ENCODE measurements around the gene WNT7B. TPM values are rescaled to one million over a fixed set of nuclear protein-coding genes. Genes with fewer than 3 reads are reported as not detected.

WNT7B gene
- total and polyA plus RNA-seq, 2 of the 8 experiments (the other 6 are each of a cell fraction or from before 2014, with no cell fraction given), result 0.14 to 0.24 TPM

DNA sequence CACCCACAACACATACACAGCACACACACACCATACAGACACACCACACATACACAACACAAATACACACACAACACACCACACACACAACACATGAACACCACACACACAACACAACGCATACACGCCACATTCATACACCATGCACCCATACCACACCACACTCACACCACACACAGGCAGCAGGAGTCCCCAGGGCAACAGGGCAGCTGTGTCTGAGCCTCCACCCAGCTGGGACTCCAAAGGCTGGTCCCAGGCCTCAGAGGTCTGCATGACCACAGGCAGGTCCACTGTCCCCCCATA lies 3.3 kb upstream of the WNT7B start:
- 97% methylated on average over 2 of the region's 2 CpGs; no CpG with 5 or more reads in 1 of the 2 experiments for WGBS, 2 experiments (ENCODE audit: extremely low coverage in 1 of 2, insufficient coverage in 1 of 2, insufficient read length in 1 of 2, insufficient replicate concordance in 2 of 2, low coverage in 1 of 2, low lambda C conversion rate in 2 of 2, missing lambda C conversion rate in 1 of 2)
- H3K18ac ChIP-seq (ENCODE audit: extremely low read depth, low read length), result no peak overlapping the region
- no peaks in the 10 kb centered on the region; a peak in 1 of 4 replicates for H3K9me3 ChIP-seq (ENCODE audit: insufficient read depth in 2 of 2, low read depth in 1 of 2, low read length in 1 of 2)
- H3K27ac ChIP-seq (ENCODE audit: low read depth, low read length), result no peak overlapping the region
- H3K4me1 ChIP-seq (replicated peaks in 1 of 4; ENCODE audit: control insufficient read depth in 3 of 4, insufficient read depth in 4 of 4, low read length in 3 of 4), result peaks cover 3 to 18% (median 10%) of the 10 kb centered on the region in 4 experiments; a peak in 6 of 7 replicates
- H3K27me3 ChIP-seq (replicated peaks in 1 of 4; ENCODE audit: control insufficient read depth in 3 of 4, extremely low read depth in 1 of 4, insufficient read depth in 3 of 4, low read length in 3 of 4), result peaks cover 32 to 47% (median 46%) of the 10 kb centered on the region in 4 experiments
- no peak overlapping the region for H2BK120ac ChIP-seq (replicated peaks; ENCODE audit: low read depth, low read length)
- H3K4ac ChIP-seq (replicated peaks; ENCODE audit: insufficient read length, low read depth, low read length), result peak overlapping the region; percentile 89
- H2BK12ac ChIP-seq (ENCODE audit: low read depth, low read length), result no peak overlapping the region
- peaks cover 28% of the 10 kb centered on the region for H3K23me2 ChIP-seq (ENCODE audit: low read depth, low read length)
- peak overlapping the region; percentile 100 for H3K56ac ChIP-seq (replicated peaks; ENCODE audit: insufficient read length, low read depth, low read length)
- FAIRE-seq (peak; percentile 7), DNase-seq (ENCODE audit: low read depth in 1 of 2, low spot score in 2 of 2) (no peak)
- H3K79me2 ChIP-seq (ENCODE audit: control insufficient read depth in 1 of 2, insufficient read depth in 2 of 2, low read length in 2 of 2), result peaks cover 0 to 6% of the 10 kb centered on the region in 2 experiments; a peak in 1 of 4 replicates
- peaks cover 2 to 29% of the 10 kb centered on the region in 2 experiments for H4K20me1 ChIP-seq (replicated peaks in 1 of 2; ENCODE audit: control insufficient read depth in 1 of 2, insufficient read depth in 2 of 2, low read length in 2 of 2)
- H3K36me3 ChIP-seq (ENCODE audit: control insufficient read depth in 2 of 4, insufficient read depth in 4 of 4, low read length in 3 of 4), result peaks cover 0 to 8% (median 0%) of the 10 kb centered on the region in 4 experiments; a peak in 2 of 8 replicates
- no peak overlapping the region for H2AFZ ChIP-seq (ENCODE audit: low read length)
- H2BK5ac ChIP-seq (ENCODE audit: low read depth, low read length), result no peak overlapping the region; the same call in 1 of the 2 replicates
- H3K9ac ChIP-seq (replicated peaks in 1 of 4; ENCODE audit: extremely low read depth in 1 of 4, low read depth in 3 of 4, low read length in 3 of 4), result no peak overlapping the region
- H2AK5ac ChIP-seq (ENCODE audit: low read depth, low read length), result peak overlapping the region; percentile 41; the same call in 1 of the 2 replicates
- H2BK20ac ChIP-seq (ENCODE audit: low read length), result no peak overlapping the region
- POLR2A ChIA-PET (ENCODE audit: partially characterized antibody), result no interaction called here
- H3K4me2 ChIP-seq (ENCODE audit: insufficient read depth in 1 of 2, low read depth in 2 of 2, low read length in 2 of 2), result no peak overlapping the region; a peak in 1 of 4 replicates
- CTCF ChIA-PET (ENCODE audit: partially characterized antibody), result interaction anchor here (1.2 kb wide), 1 partner anchor 17 kb away, joined by 3 read pairs; no protein-coding TSS in a partner anchor
- H4K91ac ChIP-seq (replicated peaks; ENCODE audit: insufficient read length, low read length), result peak overlapping the region; percentile 81
- H3K4me3 ChIP-seq (ENCODE audit: extremely low read depth in 1 of 4, insufficient read depth in 2 of 4, low read depth in 3 of 4, low read length in 4 of 4), result no peak overlapping the region
- H2BK15ac ChIP-seq (ENCODE audit: low read length), result 0 out of 2 replicates have a peak overlapping the region, but pooled peaks have one; percentile 14
- H4K8ac ChIP-seq (ENCODE audit: extremely low read depth, insufficient read depth, low read length), result no peak overlapping the region; the same call in 1 of the 2 replicates
- H3K23ac ChIP-seq (ENCODE audit: insufficient read length), result no peak overlapping the region
- H3K79me1 ChIP-seq (ENCODE audit: low read depth, low read length), result no peaks in the 10 kb centered on the region
- no peak overlapping the region for H4K5ac ChIP-seq (ENCODE audit: insufficient read length, low read depth, low read length)
- no peak overlapping the region for H3K14ac ChIP-seq (ENCODE audit: insufficient read length)
- TF ChIP-seq TEAD4 (IDR thresholded peaks at IDR 0.05; ENCODE audit: low read depth, low read length) (no peak), NRF1 (IDR thresholded peaks at IDR 0.05; ENCODE audit: low read depth, low read length) (no peak), SP1 (IDR thresholded peaks at IDR 0.05; ENCODE audit: low read depth, low read length) (no peak), CBX8 (IDR thresholded peaks at IDR 0.05; ENCODE audit: borderline replicate concordance, low read depth, low read length) (no peak), EZH2 (IDR thresholded peaks at IDR 0.05; ENCODE audit: low read depth, low read length, severe bottlenecking) (no peak)
